Body of pancreas (tissue), 4 donors: ENCODE data around the gene NUDT22. TPM values are rescaled to one million over a fixed set of nuclear protein-coding genes. Genes with fewer than 3 reads are reported as not detected.
A peak's percentile ranks its signal among the peaks of the same experiment; 100 is the strongest.

Source experiments
- ATAC-seq: fragments of 150-250 bp; one replicate; pipeline ENCODE4 v1.9.1; 2016
- DNase-seq, 4 donors: peaks; one replicate each; pipeline ENCODE4 v3.0.0-alpha.2; 2019
- H3K27ac ChIP-seq, 4 donors: fragments of 200-600 bp; sonication (generic); 1 replicate in 3 of 4; 2 replicates in 1 of 4; pipeline versions ENCODE4 v1.5.1 to v1.6.1; 2016 to 2019; ENCODE audit warnings: mild to moderate bottlenecking in 1 of 4, mixed read lengths in 1 of 4, moderate library complexity in 1 of 4
- H3K27me3 ChIP-seq, 2 donors: fragments of 200-600 bp; sonication (generic); one replicate each; pipeline ENCODE4 v1.6.0; 2016; ENCODE audit warnings: mild to moderate bottlenecking in 1 of 2
- H3K36me3 ChIP-seq, 2 donors: fragments of 200-600 bp; sonication (generic); replicated peaks in 1 of 2; 2 replicates each; pipeline ENCODE4 v1.5.1; 2016; ENCODE audit warnings: low read depth in 2 of 2; ENCODE audit not compliant: insufficient read depth in 1 of 2
- H3K4me1 ChIP-seq: fragments of 200-600 bp; sonication (generic); one replicate; pipeline ENCODE4 v1.6.0; 2016
- H3K4me3 ChIP-seq, 2 donors: fragments of 200-600 bp; sonication (generic); 1 replicate in 1 of 2; 2 replicates in 1 of 2; pipeline ENCODE4 v1.5.1; 2016 to 2019
- H3K9me3 ChIP-seq, 3 donors: fragments of 200-600 bp; sonication (generic); 1 replicate in 2 of 3; 2 replicates in 1 of 3; pipeline ENCODE4 v1.5.1; 2016
- CTCF ChIP-seq, 7 experiments: fragments of 450-650 bp in 4 of 7; fragments of 200-600 bp in 3 of 7; sonication (generic) in 3 of 7; IDR thresholded peaks; one replicate each; pipeline ENCODE4 v1.5.1; 2016 to 2019; ENCODE audit warnings: antibody characterized with exemption in 7 of 7
- POLR2A ChIP-seq, 3 donors: fragments of 450-650 bp; IDR thresholded peaks; one replicate each; pipeline ENCODE4 v1.6.1; 2016; ENCODE audit warnings: antibody characterized with exemption in 3 of 3, mild to moderate bottlenecking in 2 of 3
- WGBS, 2 donors: methylation state at CpG; one replicate each; pipeline ENCODE4 v1.1.5; 2017; 5-methylcytosine and 5-hydroxymethylcytosine counted together
- intact Hi-C: fragments of 100-400 bp; cut with DNase I; formaldehyde crosslinking; loops from one replicate; pipeline ENCODE4 v1.15.1; 2023
- total RNA-seq, 2 donors: library from RNA; depleted of rRNA; stranded (reverse); fragments of >200 nt; gene quantifications; one replicate each; pipeline ENCODE4 v1.1.0, GENCODE V29; 2016

NUDT22 gene
- total RNA-seq, 2 donors from 2014 or later = 45.9 to 73.5 TPM

DNA sequence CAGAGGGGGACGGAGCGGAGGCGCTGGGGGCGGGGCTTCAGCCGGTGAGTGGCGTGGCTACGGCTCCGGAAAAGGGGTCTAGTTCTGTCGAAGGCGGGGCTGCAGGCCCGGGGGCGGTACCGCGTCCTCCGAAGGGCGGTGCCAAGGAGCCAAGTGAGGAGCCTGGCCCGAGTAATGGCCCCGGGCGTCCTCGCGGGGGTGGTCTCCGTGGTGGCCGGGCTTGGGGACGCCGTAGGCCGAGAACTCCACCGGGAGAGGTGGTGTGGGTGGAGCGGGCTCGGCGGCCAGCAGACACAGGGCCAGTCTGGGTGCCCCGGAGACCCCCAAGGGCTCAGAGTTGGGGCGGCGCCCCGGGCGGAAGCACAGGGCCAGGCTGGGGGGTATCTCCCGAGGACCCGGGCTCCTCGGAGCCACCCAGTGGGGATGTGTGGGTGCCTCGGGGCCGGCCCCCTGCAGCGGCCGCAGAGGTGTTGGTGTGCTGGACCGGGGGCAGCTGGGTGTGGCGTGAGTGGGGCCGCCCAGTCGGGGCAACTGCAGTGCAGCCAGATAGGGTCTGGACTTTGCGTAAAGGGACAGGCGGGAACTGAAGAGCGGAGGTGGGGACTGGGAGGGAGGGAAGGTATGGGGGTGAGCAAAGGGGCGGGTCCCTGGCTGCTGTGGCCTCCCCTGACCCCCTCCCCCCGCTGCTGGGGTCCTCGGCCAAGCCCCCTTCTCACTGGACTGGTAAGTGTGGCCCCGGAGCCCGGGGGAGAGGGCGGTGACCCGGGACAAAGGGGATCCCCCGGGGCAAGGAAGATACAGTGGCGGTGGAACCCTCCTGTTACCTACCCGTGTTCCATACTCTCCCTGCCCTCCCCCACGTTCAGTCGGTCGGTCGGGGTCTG is 15.7 kb downstream of the NUDT22 start:
- intact Hi-C loops = no loop called here
- 0 to 1% methylated on average over 12 to 63 of the region's 63 CpGs for WGBS, 2 donors
- H3K9me3 ChIP-seq = no peaks in the 10 kb centered on the region
- H3K4me1 ChIP-seq = peaks cover 71% of the 10 kb centered on the region
- TF ChIP-seq CTCF (IDR thresholded peaks at IDR 0.05) (no peak), POLR2A (IDR thresholded peaks at IDR 0.05) (peak; percentile 35 to 59 (median 53))
- H3K36me3 ChIP-seq = no peaks in the 10 kb centered on the region
- DNase-seq (peak; percentile 60 to 100 (median 81)), ATAC-seq (no peak)
- peak overlapping the region; percentile 78 to 85 for H3K4me3 ChIP-seq
- no peaks in the 10 kb centered on the region for H3K27me3 ChIP-seq
- H3K27ac ChIP-seq = peak overlapping the region; percentile 98 to 100 (median 100)

GRCh38 chr11:64243236-64243854 is 17.3 kb downstream of the NUDT22 start:
- Histone ChIP-seq H3K4me1 (peaks cover 67% of the 10 kb centered on the region), H3K27me3 (no peaks in the 10 kb centered on the region), H3K4me3 (no peak overlapping the region), H3K9me3 (no peaks in the 10 kb centered on the region), H3K27ac (peak overlapping the region; percentile 98 to 100 (median 100)), H3K36me3 (no peaks in the 10 kb centered on the region)
- intact Hi-C loops = no loop called here
- ATAC-seq (no peak), DNase-seq (no peak)
- 74 to 75% methylated on average over 8 of the region's 8 CpGs for WGBS, 2 donors
- TF ChIP-seq CTCF (IDR thresholded peaks at IDR 0.05) (no peak), POLR2A (IDR thresholded peaks at IDR 0.05) (no peak)

DNA sequence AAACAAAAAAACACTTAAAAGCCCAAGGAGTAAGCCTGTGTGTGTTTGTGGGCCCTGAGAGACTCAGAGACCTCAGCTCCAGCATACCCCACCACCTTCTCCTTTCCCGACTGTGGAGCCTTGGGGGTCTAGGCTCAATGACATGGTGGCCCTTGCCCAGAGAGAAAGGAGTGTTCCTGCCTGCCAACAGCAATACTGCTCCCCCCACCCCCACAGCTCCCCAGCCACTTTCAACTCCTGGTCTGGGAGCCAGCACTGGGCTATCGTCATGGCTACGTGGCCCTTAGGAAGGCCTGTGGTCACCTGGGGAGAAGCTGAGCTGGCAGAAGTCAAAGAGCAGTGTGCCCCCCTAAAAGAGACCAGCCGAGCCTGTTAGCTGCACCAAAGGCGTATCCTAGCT is 18.0 kb downstream of the NUDT22 start:
- Histone ChIP-seq H3K4me3 (no peak overlapping the region), H3K4me1 (peaks cover 60% of the 10 kb centered on the region), H3K36me3 (no peaks in the 10 kb centered on the region), H3K27ac (peak overlapping the region in 3 of 4 donors; percentile 91 to 100 (median 94)), H3K9me3 (no peaks in the 10 kb centered on the region), H3K27me3 (no peaks in the 10 kb centered on the region)
- 33 to 38% methylated on average over 5 of the region's 5 CpGs for WGBS, 2 donors
- intact Hi-C loops = no loop called here
- no peak for TF ChIP-seq CTCF (IDR thresholded peaks at IDR 0.05)
- no peak for TF ChIP-seq POLR2A (IDR thresholded peaks at IDR 0.05)
- ATAC-seq (no peak), DNase-seq (no peak)

- TF ChIP-seq CTCF (IDR thresholded peaks at IDR 0.05) (no peak), POLR2A (IDR thresholded peaks at IDR 0.05) (no peak)
- no peak overlapping the region for H3K4me3 ChIP-seq
- peak overlapping the region; percentile 91 to 94 (median 92) for H3K27ac ChIP-seq
- no peak for ATAC-seq
- H3K4me1 ChIP-seq = peaks cover 51% of the 10 kb centered on the region
- no peaks in the 10 kb centered on the region for H3K36me3 ChIP-seq
- no peaks in the 10 kb centered on the region for H3K27me3 ChIP-seq
- no peak for DNase-seq
- WGBS, 2 donors = 0 to 5% methylated on average over 2 to 6 of the region's 6 CpGs
- H3K9me3 ChIP-seq = no peaks in the 10 kb centered on the region
- intact Hi-C loops = no loop called here
These were observed 18.9 kb downstream of the NUDT22 start for GRCh38 chr11:64244966-64245365.
